DND-41 (cell line): Measurements from ENCODE around the gene LSG1.

Source experiments
- EZH2 ChIP-seq: IDR thresholded peaks from 3 replicates; pipeline ENCODE4 v1.6.1; 2012; ENCODE audit warnings: borderline replicate concordance, low read depth, mild to moderate bottlenecking, moderate library complexity, low read length, inconsistent platforms; ENCODE audit not compliant: severe bottlenecking
- TF ChIP-seq, protein P1 (sequence below): IDR thresholded peaks from 2 replicates; pipeline ENCODE4 v1.5.1; 2012; ENCODE audit warnings: borderline replicate concordance, low read length, moderate library complexity, mild to moderate bottlenecking; ENCODE audit not compliant: poor library complexity, severe bottlenecking; ENCODE audit errors: extremely low read depth

DNA sequence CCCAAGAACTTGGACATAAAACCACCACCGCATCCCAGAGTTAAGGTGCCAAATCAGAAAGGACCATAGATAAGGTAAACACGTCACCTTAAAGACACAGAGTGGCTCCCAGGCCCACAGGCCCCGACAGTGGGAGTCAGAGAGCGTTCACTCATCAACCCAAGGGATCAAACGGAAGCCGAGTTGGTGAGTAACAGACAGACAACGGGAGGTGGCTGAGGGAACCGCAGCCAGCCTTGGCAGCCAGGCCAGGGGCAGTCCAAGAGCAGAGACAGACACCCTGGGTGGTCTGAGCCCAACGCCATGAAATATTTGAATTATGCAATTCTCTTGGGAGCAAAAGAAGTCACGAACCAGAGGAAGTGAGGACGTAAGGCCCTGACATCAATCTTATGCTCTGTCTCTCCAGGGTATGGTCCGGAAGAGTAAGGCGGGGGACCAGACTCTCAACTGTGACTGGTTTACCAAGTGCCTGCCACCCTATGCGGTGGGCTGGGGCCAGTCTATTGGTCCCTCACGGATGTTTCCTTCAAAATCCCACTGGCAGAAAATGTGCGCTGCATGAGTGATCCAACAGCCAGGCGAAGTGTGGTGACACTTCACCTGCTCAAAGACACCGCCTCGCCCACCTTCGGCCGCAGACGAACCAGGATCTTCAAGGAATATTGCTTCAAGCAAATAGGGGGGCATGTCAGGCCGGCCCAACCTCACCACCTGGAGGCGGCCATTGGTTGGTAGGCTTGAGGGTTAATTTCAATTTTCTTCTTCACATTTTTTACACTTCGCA is 73.0 kb downstream of the LSG1 start:
- TF ChIP-seq, protein P1, sequence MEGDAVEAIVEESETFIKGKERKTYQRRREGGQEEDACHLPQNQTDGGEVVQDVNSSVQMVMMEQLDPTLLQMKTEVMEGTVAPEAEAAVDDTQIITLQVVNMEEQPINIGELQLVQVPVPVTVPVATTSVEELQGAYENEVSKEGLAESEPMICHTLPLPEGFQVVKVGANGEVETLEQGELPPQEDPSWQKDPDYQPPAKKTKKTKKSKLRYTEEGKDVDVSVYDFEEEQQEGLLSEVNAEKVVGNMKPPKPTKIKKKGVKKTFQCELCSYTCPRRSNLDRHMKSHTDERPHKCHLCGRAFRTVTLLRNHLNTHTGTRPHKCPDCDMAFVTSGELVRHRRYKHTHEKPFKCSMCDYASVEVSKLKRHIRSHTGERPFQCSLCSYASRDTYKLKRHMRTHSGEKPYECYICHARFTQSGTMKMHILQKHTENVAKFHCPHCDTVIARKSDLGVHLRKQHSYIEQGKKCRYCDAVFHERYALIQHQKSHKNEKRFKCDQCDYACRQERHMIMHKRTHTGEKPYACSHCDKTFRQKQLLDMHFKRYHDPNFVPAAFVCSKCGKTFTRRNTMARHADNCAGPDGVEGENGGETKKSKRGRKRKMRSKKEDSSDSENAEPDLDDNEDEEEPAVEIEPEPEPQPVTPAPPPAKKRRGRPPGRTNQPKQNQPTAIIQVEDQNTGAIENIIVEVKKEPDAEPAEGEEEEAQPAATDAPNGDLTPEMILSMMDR: no peak
- TF ChIP-seq EZH2: no peak
